Middle frontal gyrus (tissue), 1 donor: ENCODE measurements around the gene MRGPRF.
A peak's percentile ranks its signal among the peaks of the same experiment; 100 is the strongest.

Source experiments
- DNase-seq: peaks from one replicate; pipeline ENCODE4 v3.0.0-alpha.2; 2015; ENCODE audit warnings: low spot score; ENCODE audit errors: extremely low spot score

Gene MRGPRF

DNA sequence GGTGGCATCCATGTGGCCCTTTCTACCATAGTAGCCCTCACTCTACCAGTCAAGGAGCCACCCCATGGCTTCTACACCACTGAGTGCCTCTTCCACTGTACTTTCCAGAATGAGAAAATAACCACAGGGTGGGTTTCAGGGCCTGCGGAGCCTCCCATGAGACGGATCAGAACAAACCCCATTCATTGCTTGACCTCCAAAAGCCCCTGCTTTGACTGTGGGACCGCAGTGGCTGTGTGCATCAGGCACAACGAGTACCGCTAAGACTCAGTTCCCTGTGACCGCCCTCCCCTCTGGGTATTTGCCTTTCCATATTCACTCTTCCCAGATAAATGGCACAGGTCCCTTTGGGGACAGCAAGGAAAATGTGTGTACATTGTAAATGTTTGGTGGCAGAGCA lies 11.5 kb upstream of the MRGPRF start:
- DNase-seq, result no peak

GRCh38 chr11:69022260-69022659 lies 9.2 kb upstream of the MRGPRF start:
- no peak for DNase-seq

- DNase-seq, result no peak
Observed at GRCh38 chr11:69018924-69019323, 5.9 kb upstream of the MRGPRF start.

GRCh38 chr11:69017951-69018350 lies 4.9 kb upstream of the MRGPRF start:
- DNase-seq, result no peak

GRCh38 chr11:69014898-69015549 lies 2.0 kb upstream of the MRGPRF start:
- no peak for DNase-seq

DNA sequence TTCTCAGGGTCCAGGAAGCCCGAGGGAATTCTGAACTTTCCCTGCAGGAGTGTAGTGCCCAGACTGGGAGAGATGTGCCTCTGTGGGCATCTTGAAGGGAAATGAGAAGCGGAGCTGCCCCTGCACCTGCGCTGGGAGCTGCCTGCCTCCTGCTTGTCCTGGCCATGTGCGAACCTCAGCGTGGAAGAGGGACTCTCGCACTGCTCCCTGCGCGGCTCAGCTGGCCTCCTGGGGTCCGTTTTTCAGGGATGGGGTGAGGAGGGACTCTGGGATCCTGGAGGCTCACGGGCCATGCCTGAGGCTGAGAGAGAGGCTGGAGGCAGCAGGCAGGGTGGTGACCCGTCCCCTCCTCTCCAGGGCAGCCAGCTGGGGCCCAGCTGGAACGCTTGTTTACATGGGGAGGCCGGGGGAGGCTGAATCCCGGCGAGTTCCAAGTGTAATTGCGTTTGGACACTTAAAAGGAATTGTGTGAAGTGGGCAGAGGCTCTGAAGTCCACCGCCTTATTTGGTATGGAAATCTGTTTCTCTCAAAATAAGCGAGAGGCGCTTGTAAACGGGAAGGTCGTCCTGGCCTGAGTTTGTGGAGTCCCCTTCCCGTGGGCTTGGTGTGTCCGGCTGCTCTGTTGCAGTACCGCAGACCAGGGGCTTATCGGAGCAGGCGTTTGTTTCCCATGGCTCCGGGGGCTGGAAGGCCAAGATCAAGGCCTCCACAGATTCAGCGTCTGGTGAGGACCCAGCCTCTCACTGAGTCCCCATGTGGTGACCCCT lies 1.2 kb upstream of the MRGPRF start:
- DNase-seq, result no peak

- no peak for DNase-seq
Observed at GRCh38 chr11:69012092-69013008, 696 bp downstream of the MRGPRF start.

GRCh38 chr11:69011624-69012091 lies 1.4 kb downstream of the MRGPRF start:
- no peak for DNase-seq

- DNase-seq, result peak; percentile 13
Observed at GRCh38 chr11:69010964-69011623, 2.0 kb downstream of the MRGPRF start.

- DNase-seq, result no peak
Observed at GRCh38 chr11:69010361-69010891, 2.6 kb downstream of the MRGPRF start.

DNA sequence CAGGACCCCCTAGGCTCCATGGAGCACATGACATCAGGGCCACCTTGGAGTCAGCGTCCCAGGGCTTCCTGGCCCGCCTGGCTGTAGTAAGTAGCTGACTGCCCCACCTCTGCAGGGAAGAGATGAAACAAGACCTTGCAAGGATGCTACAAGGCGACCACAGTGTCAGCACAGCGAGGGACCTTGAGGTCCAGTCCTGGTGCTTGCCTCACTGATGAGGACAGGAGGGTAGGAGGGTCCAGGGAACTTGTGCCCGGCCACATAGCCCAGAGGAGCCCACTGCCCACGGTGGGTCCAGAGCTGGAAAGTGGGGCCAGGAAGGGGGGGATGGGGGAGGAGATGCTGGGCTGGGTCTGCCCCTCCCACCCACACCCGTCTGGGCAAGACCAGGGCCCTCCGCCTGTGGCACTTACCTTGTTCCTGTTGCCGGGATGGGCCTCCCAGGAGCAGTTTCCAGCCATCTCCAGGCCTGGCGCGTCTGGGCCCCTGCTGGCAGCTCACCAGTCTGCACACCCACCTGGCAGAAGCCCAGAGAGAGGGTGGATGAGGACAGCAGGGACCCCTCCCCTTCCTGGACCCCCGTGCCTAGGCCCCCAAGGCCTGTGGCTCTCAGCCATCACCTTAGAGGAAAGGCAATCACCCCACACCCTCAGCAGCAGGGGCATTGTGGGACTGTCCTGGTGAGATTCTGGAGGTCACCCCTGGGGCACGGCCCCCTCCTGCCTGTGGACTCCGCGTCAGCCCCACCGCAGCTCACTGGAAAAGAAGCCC lies 3.4 kb downstream of the MRGPRF start:
- DNase-seq, result no peak

GRCh38 chr11:69008737-69009440 lies 4.2 kb downstream of the MRGPRF start:
- no peak for DNase-seq

DNA sequence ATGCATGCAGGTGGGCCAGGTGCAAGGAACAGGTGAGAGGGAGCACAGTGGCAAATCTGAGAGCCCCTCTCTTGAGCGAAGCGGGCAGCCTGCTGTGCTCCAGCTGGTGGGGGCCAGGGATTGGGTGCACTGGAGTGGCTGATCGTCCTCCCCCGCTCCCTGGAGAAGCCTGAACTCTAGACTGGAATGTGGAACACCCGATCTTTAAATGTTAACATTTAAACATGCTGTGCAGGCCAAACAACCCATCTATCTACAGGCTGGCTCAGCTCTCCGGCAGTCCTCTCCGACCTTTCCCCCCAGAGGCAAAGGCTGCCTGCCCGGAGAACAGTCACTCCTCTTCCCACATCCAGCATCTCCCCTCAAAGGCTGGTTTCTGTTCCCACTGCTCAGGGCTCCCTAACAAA lies 5.1 kb downstream of the MRGPRF start:
- DNase-seq, result no peak

DNA sequence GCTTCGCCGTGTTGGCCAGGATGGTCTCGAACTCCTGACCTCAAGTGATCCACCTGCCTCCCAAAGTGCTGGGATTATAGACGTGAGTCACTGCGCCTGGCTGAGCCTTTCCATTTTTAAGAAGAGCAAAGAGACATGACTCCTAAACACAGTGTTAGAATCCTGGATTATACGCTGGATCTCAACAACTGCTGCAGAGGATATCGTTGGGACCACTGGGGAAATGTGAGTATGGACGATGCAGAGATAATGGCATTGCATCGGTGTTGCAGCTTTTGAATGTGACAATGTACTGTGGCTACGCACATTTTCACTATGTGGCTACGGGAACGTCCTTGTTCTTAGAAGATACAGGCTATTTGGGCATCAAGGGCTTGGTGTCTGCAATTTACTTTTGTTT lies 6.2 kb downstream of the MRGPRF start:
- DNase-seq, result no peak

DNA sequence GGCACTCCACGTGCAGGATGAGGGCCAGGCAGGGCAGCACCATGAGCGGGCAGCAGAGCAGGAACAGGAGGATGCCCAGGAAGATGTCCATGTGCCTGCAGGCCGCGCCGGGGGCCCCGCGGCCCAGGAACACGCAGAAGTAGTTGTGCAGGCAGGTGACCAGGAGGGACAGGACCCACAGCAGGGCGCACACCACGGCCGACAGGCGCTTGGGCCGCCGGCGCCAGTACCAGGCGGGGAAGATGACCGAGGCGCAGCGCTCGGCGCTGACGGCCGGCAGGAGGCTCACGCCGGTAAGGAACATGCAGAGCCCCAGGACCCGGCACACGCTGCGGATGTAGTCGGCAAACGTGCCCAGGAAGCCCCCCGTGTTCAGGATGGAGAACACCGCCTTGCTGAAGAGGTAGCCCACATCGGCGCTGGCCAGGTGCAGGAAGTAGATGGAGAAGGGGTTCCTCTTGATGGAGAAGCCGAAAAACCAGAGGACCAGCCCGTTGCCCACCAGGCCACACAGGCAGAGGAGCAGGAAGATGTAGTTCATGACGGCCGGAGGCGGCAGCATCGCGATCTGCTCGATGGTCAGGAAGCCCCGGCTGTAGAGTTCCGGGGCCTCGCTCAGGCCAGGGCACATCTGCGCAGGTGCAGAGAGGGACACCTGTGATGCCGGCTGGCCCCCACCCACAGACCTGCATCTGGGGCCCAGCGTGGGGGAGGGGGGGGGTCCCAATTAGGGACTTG lies 7.2 kb downstream of the MRGPRF start:
- no peak for DNase-seq

DNA sequence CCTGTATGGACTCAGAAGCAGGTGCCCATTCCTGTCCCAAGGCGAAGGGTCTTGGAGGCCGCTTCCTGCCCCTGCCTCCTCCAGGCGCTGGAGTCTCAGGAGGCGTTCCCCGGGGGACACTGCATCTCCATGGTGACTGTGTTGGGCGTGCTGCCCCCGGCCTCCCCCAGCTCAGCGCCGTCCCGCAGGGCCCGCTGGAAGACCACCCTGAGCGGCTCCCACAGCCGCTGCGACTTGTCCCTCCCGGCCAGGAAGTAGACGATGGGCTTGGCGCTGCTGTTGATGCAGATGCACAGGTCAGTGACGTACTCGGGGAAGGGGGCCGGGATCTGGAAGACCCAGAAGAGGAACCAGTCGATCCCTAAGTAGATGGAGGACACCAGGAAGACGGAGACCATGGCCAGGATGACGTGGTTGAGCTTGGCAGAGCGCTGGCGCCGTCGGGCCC lies 7.8 kb downstream of the MRGPRF start:
- no peak for DNase-seq

- no peak for DNase-seq
Observed at GRCh38 chr11:69004411-69005182, 8.4 kb downstream of the MRGPRF start.

GRCh38 chr11:69003866-69004367 lies 9.1 kb downstream of the MRGPRF start:
- DNase-seq, result no peak
